Measurements from ENCODE around the gene NEK4.

DNA sequence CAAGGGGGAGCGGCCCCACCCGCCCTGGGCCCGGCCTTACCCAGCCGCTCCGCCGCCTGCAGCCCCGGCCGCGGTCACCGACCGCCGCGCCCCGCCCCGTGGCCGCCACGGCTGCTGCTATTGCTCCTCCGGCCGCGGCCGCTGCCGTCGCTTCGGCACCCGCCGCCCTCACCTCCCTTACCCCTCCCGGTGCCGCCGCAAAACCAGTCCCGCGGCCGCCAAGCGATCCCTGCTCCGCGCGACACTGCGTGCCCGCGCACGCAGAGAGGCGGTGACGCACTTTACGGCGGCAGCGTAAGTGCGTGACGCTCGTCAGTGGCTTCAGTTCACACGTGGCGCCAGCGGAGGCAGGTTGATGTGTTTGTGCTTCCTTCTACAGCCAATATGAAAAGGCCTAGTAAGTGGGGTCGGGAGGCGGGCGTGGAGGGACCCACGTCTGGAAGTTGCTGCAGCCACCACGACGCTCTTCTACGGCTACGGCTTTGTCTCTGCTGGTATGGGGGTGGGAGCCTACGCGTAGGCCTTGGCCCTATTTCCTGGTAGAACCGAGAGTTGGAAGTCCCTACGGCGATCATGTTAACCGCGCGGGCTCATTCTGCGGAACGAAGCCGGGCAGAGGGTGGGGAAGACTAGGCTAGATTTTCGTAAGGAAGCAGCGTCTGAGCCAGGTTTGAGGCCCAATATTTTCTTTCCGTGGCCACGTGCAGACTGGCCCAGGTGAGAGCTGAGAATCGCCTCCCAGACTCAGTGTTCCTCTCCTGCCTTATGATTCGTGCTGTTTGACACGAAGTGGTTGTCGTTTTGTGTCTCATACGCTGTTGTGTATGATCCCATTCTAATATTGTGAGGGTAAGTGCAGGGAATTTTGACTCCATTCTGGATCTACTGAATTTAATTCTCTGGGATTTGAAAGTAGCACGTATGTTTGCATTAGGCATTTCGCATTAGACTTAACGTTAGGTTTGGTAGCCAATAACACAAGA lies 84.7 kb downstream of the NEK4 start, which contains the start of the genes GNL3 and PBRM1:
- TF ChIP-seq, protein P1, sequence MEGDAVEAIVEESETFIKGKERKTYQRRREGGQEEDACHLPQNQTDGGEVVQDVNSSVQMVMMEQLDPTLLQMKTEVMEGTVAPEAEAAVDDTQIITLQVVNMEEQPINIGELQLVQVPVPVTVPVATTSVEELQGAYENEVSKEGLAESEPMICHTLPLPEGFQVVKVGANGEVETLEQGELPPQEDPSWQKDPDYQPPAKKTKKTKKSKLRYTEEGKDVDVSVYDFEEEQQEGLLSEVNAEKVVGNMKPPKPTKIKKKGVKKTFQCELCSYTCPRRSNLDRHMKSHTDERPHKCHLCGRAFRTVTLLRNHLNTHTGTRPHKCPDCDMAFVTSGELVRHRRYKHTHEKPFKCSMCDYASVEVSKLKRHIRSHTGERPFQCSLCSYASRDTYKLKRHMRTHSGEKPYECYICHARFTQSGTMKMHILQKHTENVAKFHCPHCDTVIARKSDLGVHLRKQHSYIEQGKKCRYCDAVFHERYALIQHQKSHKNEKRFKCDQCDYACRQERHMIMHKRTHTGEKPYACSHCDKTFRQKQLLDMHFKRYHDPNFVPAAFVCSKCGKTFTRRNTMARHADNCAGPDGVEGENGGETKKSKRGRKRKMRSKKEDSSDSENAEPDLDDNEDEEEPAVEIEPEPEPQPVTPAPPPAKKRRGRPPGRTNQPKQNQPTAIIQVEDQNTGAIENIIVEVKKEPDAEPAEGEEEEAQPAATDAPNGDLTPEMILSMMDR (IDR thresholded peaks at IDR 0.05) = no peak
- peak; percentile 51 to 81 for TF ChIP-seq POLR2A (IDR thresholded peaks at IDR 0.05)
